ENCODE results near the gene EPS15.
A peak's percentile ranks its signal among the peaks of the same experiment; 100 is the strongest.
"Not testable (repeated sequence)": the region's sequence is repeated elsewhere in the genome, so short reads cannot be mapped to it uniquely, and the experiment has no call there.

EPS15 gene

GRCh38 chr1:51448844-51449454 is 70.1 kb downstream of the EPS15 start:
- H3K27ac Mint-ChIP-seq; H3K9me3 Mint-ChIP-seq; H3K27me3 Mint-ChIP-seq (ENCODE audit: low read depth); DNase-seq (ENCODE audit: low spot score); H3K4me3 Mint-ChIP-seq: not testable (repeated sequence)
- H3K4me1 Mint-ChIP-seq (ENCODE audit: low read depth), result peaks cover 22% of the 10 kb centered on the region
- H3K36me3 Mint-ChIP-seq (ENCODE audit: low read depth), result peaks cover 26% of the 10 kb centered on the region

GRCh38 chr1:51445351-51446090 is 73.5 kb downstream of the EPS15 start:
- DNase-seq (ENCODE audit: low spot score), result no peak
- Mint-ChIP-seq H3K4me3 (no peak overlapping the region), H3K9me3 (no peaks in the 10 kb centered on the region), H3K4me1 (ENCODE audit: low read depth) (peaks cover 42% of the 10 kb centered on the region), H3K27ac (no peak overlapping the region), H3K27me3 (ENCODE audit: low read depth) (no peaks in the 10 kb centered on the region), H3K36me3 (ENCODE audit: low read depth) (peaks cover 34% of the 10 kb centered on the region)

- peaks cover 45% of the 10 kb centered on the region for H3K4me1 Mint-ChIP-seq (ENCODE audit: low read depth)
- peak overlapping the region; percentile 7 for H3K27ac Mint-ChIP-seq
These were observed 74.4 kb downstream of the EPS15 start for GRCh38 chr1:51444534-51445192.

GRCh38 chr1:51444096-51444495 is 75.0 kb downstream of the EPS15 start:
- no peak for DNase-seq (ENCODE audit: low spot score)
- H3K36me3 Mint-ChIP-seq (ENCODE audit: low read depth), result peaks cover 36% of the 10 kb centered on the region
- peaks cover 48% of the 10 kb centered on the region for H3K4me1 Mint-ChIP-seq (ENCODE audit: low read depth)
- peak overlapping the region; percentile 52 for H3K27ac Mint-ChIP-seq
- no peaks in the 10 kb centered on the region for H3K27me3 Mint-ChIP-seq (ENCODE audit: low read depth)
- no peaks in the 10 kb centered on the region for H3K9me3 Mint-ChIP-seq
- H3K4me3 Mint-ChIP-seq, result no peak overlapping the region

More at GRCh38 chr1:51444534-51445192, 74.4 kb downstream of the EPS15 start:
- no peak overlapping the region for H3K4me3 Mint-ChIP-seq
- H3K27me3 Mint-ChIP-seq (ENCODE audit: low read depth), result no peaks in the 10 kb centered on the region
- DNase-seq (ENCODE audit: low spot score), result no peak
- no peaks in the 10 kb centered on the region for H3K9me3 Mint-ChIP-seq
- peaks cover 35% of the 10 kb centered on the region for H3K36me3 Mint-ChIP-seq (ENCODE audit: low read depth)

- Mint-ChIP-seq H3K27me3 (ENCODE audit: low read depth) (no peaks in the 10 kb centered on the region), H3K4me3 (no peak overlapping the region), H3K36me3 (ENCODE audit: low read depth) (peaks cover 41% of the 10 kb centered on the region), H3K4me1 (ENCODE audit: low read depth) (peaks cover 54% of the 10 kb centered on the region), H3K9me3 (no peaks in the 10 kb centered on the region), H3K27ac (no peak overlapping the region)
- DNase-seq (ENCODE audit: low spot score), result no peak
These were observed 75.5 kb downstream of the EPS15 start for GRCh38 chr1:51443555-51443954.

GRCh38 chr1:51442616-51443015 is 76.5 kb downstream of the EPS15 start:
- DNase-seq (ENCODE audit: low spot score), result no peak
- Mint-ChIP-seq H3K36me3 (ENCODE audit: low read depth) (peaks cover 39% of the 10 kb centered on the region), H3K4me1 (ENCODE audit: low read depth) (peaks cover 55% of the 10 kb centered on the region), H3K9me3 (no peaks in the 10 kb centered on the region), H3K27me3 (ENCODE audit: low read depth) (no peaks in the 10 kb centered on the region), H3K4me3 (peak overlapping the region; percentile 24), H3K27ac (peak overlapping the region; percentile 66)

GRCh38 chr1:51442198-51442597 is 76.9 kb downstream of the EPS15 start:
- Mint-ChIP-seq H3K9me3 (no peaks in the 10 kb centered on the region), H3K4me3 (peak overlapping the region; percentile 24), H3K27me3 (ENCODE audit: low read depth) (no peaks in the 10 kb centered on the region), H3K27ac (peak overlapping the region; percentile 66), H3K36me3 (ENCODE audit: low read depth) (peaks cover 35% of the 10 kb centered on the region), H3K4me1 (ENCODE audit: low read depth) (peaks cover 51% of the 10 kb centered on the region)
- DNase-seq (ENCODE audit: low spot score), result no peak

GRCh38 chr1:51439895-51440294 is 79.2 kb downstream of the EPS15 start:
- Mint-ChIP-seq H3K27ac (peak overlapping the region; percentile 45), H3K9me3 (no peaks in the 10 kb centered on the region), H3K27me3 (ENCODE audit: low read depth) (no peaks in the 10 kb centered on the region), H3K36me3 (ENCODE audit: low read depth) (peaks cover 37% of the 10 kb centered on the region), H3K4me1 (ENCODE audit: low read depth) (peaks cover 43% of the 10 kb centered on the region), H3K4me3 (no peak overlapping the region)
- no peak for DNase-seq (ENCODE audit: low spot score)

- H3K27ac Mint-ChIP-seq, result peak overlapping the region; percentile 4
- H3K4me1 Mint-ChIP-seq (ENCODE audit: low read depth), result peaks cover 39% of the 10 kb centered on the region
- H3K36me3 Mint-ChIP-seq (ENCODE audit: low read depth), result peaks cover 41% of the 10 kb centered on the region
These were observed 80.0 kb downstream of the EPS15 start for GRCh38 chr1:51439053-51439452.

GRCh38 chr1:51437391-51437790 is 81.7 kb downstream of the EPS15 start:
- not testable (repeated sequence) for H3K27me3 Mint-ChIP-seq (ENCODE audit: low read depth); H3K4me3 Mint-ChIP-seq; H3K27ac Mint-ChIP-seq; H3K9me3 Mint-ChIP-seq; DNase-seq (ENCODE audit: low spot score)
- Mint-ChIP-seq H3K36me3 (ENCODE audit: low read depth) (peaks cover 38% of the 10 kb centered on the region), H3K4me1 (ENCODE audit: low read depth) (peaks cover 41% of the 10 kb centered on the region)

More at GRCh38 chr1:51439053-51439452, 80.0 kb downstream of the EPS15 start:
- H3K27me3 Mint-ChIP-seq (ENCODE audit: low read depth), result no peaks in the 10 kb centered on the region
- no peak for DNase-seq (ENCODE audit: low spot score)
- peak overlapping the region; percentile 0 for H3K4me3 Mint-ChIP-seq
- H3K9me3 Mint-ChIP-seq, result no peaks in the 10 kb centered on the region

GRCh38 chr1:51435878-51436277 is 83.2 kb downstream of the EPS15 start:
- H3K4me3 Mint-ChIP-seq, result no peak overlapping the region
- H3K27me3 Mint-ChIP-seq (ENCODE audit: low read depth), result no peaks in the 10 kb centered on the region
- DNase-seq (ENCODE audit: low spot score), result no peak
- H3K9me3 Mint-ChIP-seq, result no peaks in the 10 kb centered on the region
- H3K27ac Mint-ChIP-seq, result no peak overlapping the region
- H3K36me3 Mint-ChIP-seq (ENCODE audit: low read depth), result peaks cover 35% of the 10 kb centered on the region
- peaks cover 31% of the 10 kb centered on the region for H3K4me1 Mint-ChIP-seq (ENCODE audit: low read depth)

GRCh38 chr1:51433972-51434510 is 85.0 kb downstream of the EPS15 start:
- DNase-seq (ENCODE audit: low spot score), result no peak
- H3K27ac Mint-ChIP-seq, result peak overlapping the region; percentile 57
- no peaks in the 10 kb centered on the region for H3K27me3 Mint-ChIP-seq (ENCODE audit: low read depth)
- no peaks in the 10 kb centered on the region for H3K9me3 Mint-ChIP-seq
- peak overlapping the region; percentile 62 for H3K4me3 Mint-ChIP-seq
- H3K36me3 Mint-ChIP-seq (ENCODE audit: low read depth), result peaks cover 34% of the 10 kb centered on the region
- H3K4me1 Mint-ChIP-seq (ENCODE audit: low read depth), result peaks cover 30% of the 10 kb centered on the region

- Mint-ChIP-seq H3K27ac (peak overlapping the region; percentile 72), H3K4me1 (ENCODE audit: low read depth) (peaks cover 27% of the 10 kb centered on the region), H3K4me3 (peak overlapping the region; percentile 62), H3K27me3 (ENCODE audit: low read depth) (no peaks in the 10 kb centered on the region), H3K9me3 (no peaks in the 10 kb centered on the region), H3K36me3 (ENCODE audit: low read depth) (peaks cover 32% of the 10 kb centered on the region)
- DNase-seq (ENCODE audit: low spot score), result no peak
These were observed 85.6 kb downstream of the EPS15 start for GRCh38 chr1:51433269-51433971.

Data from T-helper 2 cell treated with Interferon-gamma antibody and Interleukin-4, amounts not matched to agents 5 μg/mL and 100 μg/mL, for 36 hours (primary cell).